Measurements from ENCODE around the gene CCDC183.
"Not testable (repeated sequence)": the region's sequence is repeated elsewhere in the genome, so short reads cannot be mapped to it uniquely, and the experiment has no call there.

GRCh38 chr9:136755302-136756133, 40.6 kb upstream of the CCDC183 start:
- not testable (repeated sequence) for TF ChIP-seq CTCF (conservative IDR thresholded peaks at IDR 0.05; ENCODE audit: low read depth, low read length); USF2 (IDR thresholded peaks at IDR 0.05; ENCODE audit: low read depth, low read length); POLR2A (IDR thresholded peaks at IDR 0.05; ENCODE audit: low read depth, low read length); RAD21 (IDR thresholded peaks at IDR 0.05; ENCODE audit: low read length); RFX5 (IDR thresholded peaks at IDR 0.05; ENCODE audit: low read depth, low read length); CEBPB (IDR thresholded peaks at IDR 0.05; ENCODE audit: low read depth, low read length); MAFK (IDR thresholded peaks at IDR 0.05; ENCODE audit: low read depth, low read length); RCOR1 (IDR thresholded peaks at IDR 0.05; ENCODE audit: insufficient replicate concordance, low read length); SMC3 (IDR thresholded peaks at IDR 0.05; ENCODE audit: low read depth, low read length); ELK1 (IDR thresholded peaks at IDR 0.05; ENCODE audit: borderline replicate concordance, low read depth, low read length); NFE2L2 (IDR thresholded peaks at IDR 0.05; ENCODE audit: low read depth, low read length); BHLHE40 (IDR thresholded peaks at IDR 0.05; ENCODE audit: low read depth, low read length)
